ENCODE results near the gene TPM2.

The TPM2 gene

DNA sequence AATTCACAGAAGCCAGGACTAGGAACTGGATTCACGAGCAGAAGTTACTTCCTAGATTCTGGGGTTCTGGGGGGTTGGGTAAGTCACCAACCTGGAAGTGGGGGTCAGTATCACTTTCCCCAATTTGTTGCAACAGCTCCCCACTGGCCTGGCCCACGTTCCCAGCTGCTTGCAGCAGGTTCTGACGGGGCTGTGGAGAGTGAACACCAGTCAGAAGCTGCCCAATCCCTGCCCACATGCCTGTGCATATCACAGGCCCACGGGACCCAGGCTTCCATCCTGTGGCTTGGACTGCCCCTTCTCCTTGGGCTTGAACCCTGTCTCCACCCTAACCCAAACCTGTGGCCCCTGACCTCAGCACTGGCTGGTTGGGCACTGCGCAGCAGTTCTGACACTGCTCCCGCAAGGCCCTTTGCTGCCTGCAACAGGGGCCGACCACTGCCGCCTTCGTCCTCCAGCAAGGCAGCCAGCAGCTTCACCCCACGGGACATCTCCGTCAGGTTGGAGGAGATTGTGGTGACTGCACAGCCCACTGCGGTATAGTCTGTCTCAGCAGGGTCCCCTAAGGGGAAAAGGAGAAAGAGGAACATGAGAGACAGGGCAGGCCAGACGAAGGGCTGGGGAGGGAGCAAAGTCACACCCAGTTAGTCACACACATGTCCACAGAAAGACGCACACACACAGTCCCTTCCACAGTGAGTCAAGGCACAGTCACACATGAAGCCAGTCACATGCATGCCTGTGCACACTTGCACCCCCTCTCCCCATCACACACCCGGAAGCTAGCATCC, 29.2 kb upstream of the TPM2 start:
- no peak for DNase-seq (ENCODE audit: low spot score)

- no peak for DNase-seq (ENCODE audit: low spot score)
Measured at GRCh38 chr9:35717132-35717870, 27.6 kb upstream of the TPM2 start.

DNA sequence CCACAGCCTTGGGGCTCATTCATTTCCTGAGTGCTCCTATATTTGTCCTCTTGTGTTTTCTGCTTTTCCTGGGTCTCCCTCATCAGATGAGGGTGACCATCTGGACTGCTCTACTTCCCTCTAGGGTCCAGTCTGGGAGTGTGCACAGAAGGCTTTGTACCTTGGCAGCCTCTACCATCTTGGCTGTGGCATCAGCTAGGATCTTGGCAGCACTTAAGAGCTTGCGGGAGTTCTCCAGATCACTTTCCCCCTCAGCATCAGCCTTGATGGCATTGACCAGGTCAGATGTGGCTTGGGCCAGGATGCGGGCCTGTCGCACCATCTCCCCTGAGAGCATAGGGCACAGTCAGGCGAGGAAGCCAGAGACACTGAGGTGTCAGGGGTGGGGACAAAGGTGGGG, 26.5 kb upstream of the TPM2 start:
- DNase-seq (ENCODE audit: low spot score) = no peak

- no peak for DNase-seq (ENCODE audit: low spot score)
Measured at GRCh38 chr9:35714579-35715252, 25.0 kb upstream of the TPM2 start.

GRCh38 chr9:35714123-35714522, 24.4 kb upstream of the TPM2 start:
- no peak for DNase-seq (ENCODE audit: low spot score)

DNA sequence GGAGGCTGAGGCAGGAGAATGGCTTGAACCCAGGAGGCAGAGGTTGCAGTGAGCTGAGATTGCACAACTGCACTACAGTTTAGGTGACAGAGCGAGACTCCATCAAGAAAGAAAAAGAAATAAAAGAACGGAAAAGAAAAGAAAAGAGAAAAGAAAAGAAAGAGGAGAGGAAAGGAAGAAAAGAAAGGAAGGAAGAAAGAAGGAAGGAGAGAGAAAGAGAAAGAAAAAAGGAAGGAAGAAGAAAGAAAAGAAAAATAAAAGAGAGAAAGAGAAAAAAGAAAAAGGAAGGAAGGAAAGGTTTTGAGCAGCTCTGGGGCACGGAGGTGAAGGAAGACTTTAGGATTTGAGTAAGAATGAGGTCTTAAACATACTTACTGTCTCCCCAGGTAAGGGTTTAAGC, 23.9 kb upstream of the TPM2 start:
- no peak for DNase-seq (ENCODE audit: low spot score)

DNA sequence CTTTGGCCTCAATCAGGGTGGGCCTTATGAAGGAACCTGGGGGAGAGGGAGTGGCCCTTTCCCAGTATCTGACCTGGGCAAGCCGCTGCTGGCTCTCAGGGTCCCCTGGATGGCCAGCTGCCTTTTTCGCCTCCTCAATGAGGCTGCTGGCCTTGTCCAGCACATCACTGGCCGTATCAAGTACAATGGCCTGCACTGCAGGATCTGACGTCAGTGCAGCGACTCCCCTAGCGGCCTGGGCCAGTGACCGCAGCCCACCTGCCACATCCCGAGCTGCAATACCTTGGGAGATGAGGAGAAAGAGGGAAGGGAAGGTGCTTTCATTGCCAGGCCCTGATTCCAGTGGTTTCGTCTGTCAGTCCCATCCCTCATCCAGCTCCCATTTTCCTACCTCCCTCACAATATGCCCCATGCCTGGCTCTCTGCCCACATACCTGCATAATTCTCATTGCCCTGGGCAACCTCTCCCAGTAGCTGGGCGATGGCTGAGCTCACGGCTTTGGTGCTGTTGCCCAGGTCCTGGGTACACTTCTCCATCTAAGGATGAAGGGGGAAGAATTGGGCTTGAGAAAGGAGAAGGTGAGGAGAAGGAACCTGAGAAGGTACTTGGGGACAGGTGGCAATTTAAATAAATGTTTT, 23.2 kb upstream of the TPM2 start:
- no peak for DNase-seq (ENCODE audit: low spot score)

DNA sequence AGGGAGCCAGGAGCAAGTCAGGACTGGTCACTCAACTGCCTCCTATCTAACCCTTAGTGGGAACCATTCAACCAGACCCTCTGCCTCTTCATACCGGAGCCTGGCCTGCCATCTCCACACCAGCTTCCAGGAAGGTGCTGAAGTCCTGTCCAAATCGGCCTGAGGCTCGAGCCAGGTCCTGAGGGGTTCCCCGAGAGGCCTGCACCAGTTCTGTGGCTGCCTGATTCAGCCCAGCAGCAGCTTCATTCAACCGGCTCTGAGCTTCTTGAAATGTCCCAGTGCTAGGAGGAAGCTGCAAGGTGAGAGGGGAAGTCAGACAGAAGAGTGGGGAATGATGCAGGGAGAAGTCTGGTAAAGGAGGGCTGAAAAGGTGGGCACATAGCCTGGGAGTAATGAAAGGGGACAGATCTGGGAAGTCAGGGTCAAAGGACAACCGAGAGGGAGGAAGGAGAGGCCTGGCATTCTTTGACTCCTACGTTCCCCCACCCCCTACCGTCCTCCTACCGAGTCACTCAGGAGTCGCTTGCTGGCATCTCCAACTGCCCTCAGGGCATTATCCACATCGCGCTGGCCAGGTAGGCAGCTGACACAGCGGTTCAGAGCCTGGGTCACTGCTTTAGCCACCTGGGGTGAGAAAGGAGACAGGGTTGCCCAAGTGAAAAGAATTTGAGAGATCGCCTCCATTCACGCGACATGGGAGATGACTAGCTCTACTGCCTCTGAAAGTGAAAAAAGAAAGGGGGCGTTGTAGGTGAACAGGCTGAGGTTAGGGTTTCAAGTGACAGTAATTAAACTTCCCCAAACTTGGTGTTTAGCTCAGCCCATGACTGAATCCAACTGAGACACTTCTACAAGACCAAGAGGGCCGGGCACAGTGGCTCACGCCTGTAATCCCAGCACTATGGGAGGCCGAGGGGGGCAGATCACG, 22.0 kb upstream of the TPM2 start:
- no peak for DNase-seq (ENCODE audit: low spot score)

GRCh38 chr9:35710818-35711500, 21.2 kb upstream of the TPM2 start:
- no peak for DNase-seq (ENCODE audit: low spot score)

GRCh38 chr9:35708146-35708545, 18.4 kb upstream of the TPM2 start:
- no peak for DNase-seq (ENCODE audit: low spot score)

DNA sequence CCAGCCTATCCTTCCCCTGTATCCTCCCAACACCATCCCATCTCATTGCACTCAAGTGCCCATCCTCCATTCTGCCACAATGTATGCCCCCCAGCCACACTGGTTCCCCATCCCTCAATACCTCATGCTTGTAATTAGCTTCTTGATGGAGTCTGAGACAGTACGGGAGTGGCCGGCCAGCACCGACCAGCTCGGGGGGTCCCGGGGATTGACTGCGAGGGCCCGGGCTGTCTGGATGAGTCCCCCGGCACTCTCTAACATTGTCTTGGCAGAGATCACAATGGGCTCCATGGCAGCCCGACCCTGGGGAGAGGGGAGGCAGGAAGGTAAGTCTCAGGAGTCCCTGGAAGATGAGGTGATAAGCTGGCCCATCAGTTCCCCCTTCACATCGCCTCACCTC, 17.2 kb upstream of the TPM2 start:
- DNase-seq (ENCODE audit: low spot score) = no peak

GRCh38 chr9:35705836-35706430, 16.2 kb upstream of the TPM2 start:
- DNase-seq (ENCODE audit: low spot score) = no peak

GRCh38 chr9:35705372-35705771, 15.6 kb upstream of the TPM2 start:
- DNase-seq (ENCODE audit: low spot score) = no peak

DNA sequence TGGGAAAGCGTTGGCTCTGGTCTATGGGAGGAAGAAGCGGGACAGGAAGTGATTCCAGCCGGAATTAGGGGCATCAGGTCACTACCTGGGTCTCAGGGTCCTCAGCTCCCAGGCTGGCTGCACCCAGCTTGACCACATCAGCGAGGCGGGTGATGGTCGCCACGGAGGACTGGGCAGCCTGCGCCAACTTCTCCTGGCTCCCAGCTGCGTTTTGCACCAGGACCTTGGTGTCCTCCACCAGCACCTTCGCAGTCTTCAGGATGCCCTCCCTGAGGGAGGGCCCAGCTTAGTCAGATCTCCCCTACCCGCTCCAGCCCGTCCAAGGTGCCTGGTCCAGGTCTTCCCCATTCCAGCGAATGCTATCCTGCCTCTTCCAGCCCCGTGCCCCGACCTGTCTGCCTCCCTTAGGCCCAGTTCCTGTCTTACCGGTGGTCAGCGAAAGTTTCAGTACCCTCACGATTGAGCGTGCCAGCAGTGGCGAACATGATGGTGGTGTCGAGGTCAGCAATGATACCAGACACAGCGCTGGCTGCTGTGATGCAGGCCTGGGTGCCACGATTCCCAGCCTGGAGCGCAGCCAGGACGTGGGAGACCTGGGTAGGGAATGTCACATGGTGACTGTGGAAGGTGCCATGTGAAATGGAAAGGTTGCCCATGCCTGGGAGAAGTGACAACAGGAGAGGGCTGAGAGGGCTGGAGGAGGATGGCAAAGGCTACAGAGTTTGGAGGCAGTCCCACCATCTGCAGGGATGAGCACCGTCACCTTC, 14.4 kb upstream of the TPM2 start:
- DNase-seq (ENCODE audit: low spot score) = no peak

DNA sequence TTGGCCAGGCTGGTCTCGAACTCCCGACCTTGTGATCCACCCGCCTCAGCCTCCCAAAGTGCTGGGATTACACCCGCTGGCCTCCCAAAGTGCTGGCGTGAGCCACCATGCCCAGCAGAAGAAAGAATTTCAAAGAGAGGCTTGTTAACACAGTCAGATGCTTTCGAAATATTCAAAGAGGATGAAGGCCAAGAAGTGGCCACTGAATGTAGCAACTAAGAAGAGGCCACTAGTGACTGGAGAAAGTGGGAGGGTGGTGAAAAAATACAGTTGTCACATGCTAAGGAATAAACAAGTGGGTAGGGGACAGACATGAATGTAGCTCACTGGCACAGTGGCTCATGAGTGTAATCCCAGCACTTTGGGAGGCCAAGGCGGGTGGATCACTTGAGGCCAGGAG, 13.0 kb upstream of the TPM2 start:
- DNase-seq (ENCODE audit: low spot score) = no peak

- no peak for DNase-seq (ENCODE audit: low spot score)
Measured at GRCh38 chr9:35700942-35701341, 11.2 kb upstream of the TPM2 start.

- DNase-seq (ENCODE audit: low spot score) = no peak
Measured at GRCh38 chr9:35700031-35700430, 10.3 kb upstream of the TPM2 start.

- no peak for DNase-seq (ENCODE audit: low spot score)
Measured at GRCh38 chr9:35698231-35698630, 8.5 kb upstream of the TPM2 start.

DNA sequence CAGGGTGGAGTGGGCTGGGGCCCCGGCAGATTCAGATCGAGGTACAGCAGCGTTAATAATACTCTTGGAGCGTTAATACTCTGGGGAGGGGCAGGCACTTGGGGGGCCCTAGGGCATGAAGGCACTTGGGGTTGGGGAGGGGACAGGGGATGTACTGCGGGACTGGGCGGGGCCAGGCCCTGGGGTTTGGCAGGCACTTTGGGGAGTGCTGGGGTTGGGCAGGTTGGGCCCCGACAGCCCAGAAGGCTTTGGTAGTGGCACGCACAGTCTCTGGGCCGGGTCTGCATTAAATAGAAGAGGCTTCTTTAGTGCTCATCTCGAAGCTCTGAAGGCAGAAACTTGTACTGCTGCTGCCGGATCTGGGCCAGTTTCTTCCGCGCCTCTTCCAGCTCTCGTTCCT, 7.8 kb upstream of the TPM2 start:
- no peak for DNase-seq (ENCODE audit: low spot score)
